Peyer's patch (tissue), 4 donors: ENCODE results near the gene CPO. TPM values are rescaled to one million over a fixed set of nuclear protein-coding genes. Genes with fewer than 3 reads are reported as not detected.

ENCODE experiments used
- DNase-seq, 3 donors: peaks; one replicate each; pipeline ENCODE4 v3.0.0-alpha.2; 2017 to 2019
- H3K27ac ChIP-seq, 4 donors: fragments of 200-600 bp; sonication (generic); one replicate each; pipeline ENCODE4 v1.5.1; 2016 to 2019
- H3K27me3 ChIP-seq, 2 donors: fragments of 200-600 bp; sonication (generic); one replicate each; pipeline ENCODE4 v1.5.1; 2019
- H3K36me3 ChIP-seq, 3 donors: fragments of 200-600 bp; sonication (generic); one replicate each; pipeline ENCODE4 v1.5.1; 2016 to 2019
- H3K4me1 ChIP-seq, 4 donors: fragments of 200-600 bp; sonication (generic); one replicate each; pipeline ENCODE4 v1.5.1; 2016 to 2019
- H3K4me3 ChIP-seq, 4 donors: fragments of 200-600 bp; sonication (generic); 1 replicate in 3 of 4; 2 replicates in 1 of 4; pipeline ENCODE4 v1.5.1; 2016 to 2019; ENCODE audit warnings: mild to moderate bottlenecking in 1 of 4
- H3K9me3 ChIP-seq, 4 donors: fragments of 200-600 bp; sonication (generic); one replicate each; pipeline ENCODE4 v1.5.1; 2016 to 2019; ENCODE audit warnings: mild to moderate bottlenecking in 1 of 4
- POLR2A ChIP-seq, 2 donors: fragments of 450-650 bp; IDR thresholded peaks; one replicate each; pipeline ENCODE4 v1.5.1; 2017; ENCODE audit warnings: antibody characterized with exemption in 2 of 2, mild to moderate bottlenecking in 2 of 2, moderate library complexity in 2 of 2
- total RNA-seq, 4 donors: library from RNA; depleted of rRNA; stranded (reverse); fragments of >200 nt; gene quantifications; one replicate each; pipeline ENCODE4 v1.1.0, GENCODE V29; 2016
- TF ChIP-seq, protein P1 (sequence below), 6 experiments: fragments of 450-650 bp in 4 of 6; fragments of 200-600 bp in 2 of 6; sonication (generic) in 1 of 6; IDR thresholded peaks; one replicate each; pipeline ENCODE4 v1.5.1; 2017 to 2019; ENCODE audit warnings: antibody characterized with exemption in 6 of 6, mild to moderate bottlenecking in 3 of 6, moderate library complexity in 1 of 6

CPO gene
- total RNA-seq, 4 donors from 2014 or later = 208 to 585 (median 234) TPM; not detected in 1

GRCh38 chr2:206920951-206921350 lies 18.4 kb upstream of the CPO start:
- no peak for TF ChIP-seq POLR2A (IDR thresholded peaks at IDR 0.05)
- TF ChIP-seq, protein P1, sequence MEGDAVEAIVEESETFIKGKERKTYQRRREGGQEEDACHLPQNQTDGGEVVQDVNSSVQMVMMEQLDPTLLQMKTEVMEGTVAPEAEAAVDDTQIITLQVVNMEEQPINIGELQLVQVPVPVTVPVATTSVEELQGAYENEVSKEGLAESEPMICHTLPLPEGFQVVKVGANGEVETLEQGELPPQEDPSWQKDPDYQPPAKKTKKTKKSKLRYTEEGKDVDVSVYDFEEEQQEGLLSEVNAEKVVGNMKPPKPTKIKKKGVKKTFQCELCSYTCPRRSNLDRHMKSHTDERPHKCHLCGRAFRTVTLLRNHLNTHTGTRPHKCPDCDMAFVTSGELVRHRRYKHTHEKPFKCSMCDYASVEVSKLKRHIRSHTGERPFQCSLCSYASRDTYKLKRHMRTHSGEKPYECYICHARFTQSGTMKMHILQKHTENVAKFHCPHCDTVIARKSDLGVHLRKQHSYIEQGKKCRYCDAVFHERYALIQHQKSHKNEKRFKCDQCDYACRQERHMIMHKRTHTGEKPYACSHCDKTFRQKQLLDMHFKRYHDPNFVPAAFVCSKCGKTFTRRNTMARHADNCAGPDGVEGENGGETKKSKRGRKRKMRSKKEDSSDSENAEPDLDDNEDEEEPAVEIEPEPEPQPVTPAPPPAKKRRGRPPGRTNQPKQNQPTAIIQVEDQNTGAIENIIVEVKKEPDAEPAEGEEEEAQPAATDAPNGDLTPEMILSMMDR (IDR thresholded peaks at IDR 0.05) = no peak
- H3K4me3 ChIP-seq = no peak overlapping the region

GRCh38 chr2:206921529-206921928 lies 17.8 kb upstream of the CPO start:
- DNase-seq = no peak
- H3K36me3 ChIP-seq = no peaks in the 10 kb centered on the region
- no peaks in the 10 kb centered on the region for H3K9me3 ChIP-seq
- H3K4me1 ChIP-seq = no peaks in the 10 kb centered on the region
- H3K4me3 ChIP-seq = no peak overlapping the region
- TF ChIP-seq, protein P1 (IDR thresholded peaks at IDR 0.05) = no peak
- no peak for TF ChIP-seq POLR2A (IDR thresholded peaks at IDR 0.05)
- no peaks in the 10 kb centered on the region for H3K27me3 ChIP-seq
- H3K27ac ChIP-seq = no peak overlapping the region

More at GRCh38 chr2:206920951-206921350, 18.4 kb upstream of the CPO start:
- Histone ChIP-seq H3K4me1 (no peaks in the 10 kb centered on the region), H3K9me3 (no peaks in the 10 kb centered on the region), H3K27ac (no peak overlapping the region), H3K27me3 (no peaks in the 10 kb centered on the region), H3K36me3 (no peaks in the 10 kb centered on the region)
- no peak for DNase-seq

DNA sequence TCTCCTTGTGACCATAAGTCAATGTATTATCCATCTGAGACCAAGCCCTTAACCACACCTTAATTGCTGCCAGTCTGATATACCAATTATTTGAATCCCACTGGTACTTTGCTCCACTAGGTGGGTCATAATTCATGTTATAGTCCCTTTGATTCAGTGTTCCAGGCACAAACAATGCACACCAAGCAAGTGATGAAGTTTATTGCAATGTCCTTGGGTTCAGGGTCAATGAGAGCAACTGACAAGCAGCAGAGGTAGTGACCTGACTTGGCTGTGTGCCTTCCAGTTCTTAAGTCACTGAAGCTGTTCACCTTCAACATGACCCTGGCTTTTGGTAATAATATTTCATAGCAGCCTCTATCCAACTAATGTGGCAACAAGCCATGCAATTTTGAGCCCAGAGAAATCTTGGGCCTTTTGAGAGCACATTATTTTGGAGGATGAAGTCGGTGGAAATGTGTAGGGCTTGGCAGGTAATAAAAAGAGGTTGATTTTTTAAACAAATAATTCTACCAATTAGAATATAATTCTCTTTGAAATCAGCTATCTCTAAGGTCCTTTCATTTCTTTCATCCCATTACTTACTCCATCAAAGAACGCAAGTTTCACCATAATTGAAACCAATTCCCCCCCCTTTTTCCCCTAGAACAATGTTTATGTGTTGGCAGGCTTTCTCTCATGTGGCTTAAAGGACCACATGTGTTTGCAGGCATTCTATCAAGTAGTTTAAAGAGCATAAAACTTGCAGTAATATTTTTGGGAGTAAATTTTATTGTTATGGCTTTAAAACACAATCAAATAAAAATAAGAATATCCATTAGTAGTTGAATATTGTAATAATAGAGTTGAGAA lies 3.1 kb upstream of the CPO start:
- TF ChIP-seq POLR2A (IDR thresholded peaks at IDR 0.05) = peak in 1 of 2 donors; percentile 8
- TF ChIP-seq, protein P1 (IDR thresholded peaks at IDR 0.05) = peak in 3 of 6 experiments; percentile 33 to 48 (median 36)
- H3K9me3 ChIP-seq = no peaks in the 10 kb centered on the region
- peak overlapping the region in 2 of 4 donors; percentile 57 to 82 for H3K27ac ChIP-seq
- peaks cover 0 to 15% (median 0%) of the 10 kb centered on the region in 4 donors for H3K4me1 ChIP-seq
- H3K27me3 ChIP-seq = no peaks in the 10 kb centered on the region
- H3K36me3 ChIP-seq = no peaks in the 10 kb centered on the region
- peak in 2 of 3 donors; percentile 49 to 84 for DNase-seq
- H3K4me3 ChIP-seq = no peak overlapping the region

DNA sequence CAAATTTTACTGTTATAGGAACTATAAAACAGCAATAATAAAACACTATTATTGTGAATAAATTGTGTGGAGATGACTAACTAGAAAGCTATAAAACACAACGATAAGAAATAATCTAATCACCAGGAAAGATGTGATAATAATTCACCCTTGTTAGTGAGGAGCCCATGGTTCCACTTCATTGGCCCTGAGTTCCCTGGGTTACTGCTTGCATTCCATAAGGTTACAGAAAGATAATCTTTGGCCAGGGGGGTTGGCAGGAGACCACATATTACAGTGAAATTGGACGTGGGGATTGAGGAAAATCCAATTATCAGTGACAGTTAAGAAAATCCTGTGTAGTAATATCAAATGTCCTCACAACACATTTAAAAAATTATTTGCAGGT lies 2.5 kb upstream of the CPO start:
- no peaks in the 10 kb centered on the region for H3K9me3 ChIP-seq
- no peaks in the 10 kb centered on the region for H3K36me3 ChIP-seq
- DNase-seq = no peak
- no peak for TF ChIP-seq POLR2A (IDR thresholded peaks at IDR 0.05)
- TF ChIP-seq, protein P1 (IDR thresholded peaks at IDR 0.05) = no peak
- H3K27ac ChIP-seq = peak overlapping the region in 2 of 4 donors; percentile 51 to 75
- peaks cover 0 to 15% (median 0%) of the 10 kb centered on the region in 4 donors for H3K4me1 ChIP-seq
- H3K4me3 ChIP-seq = no peak overlapping the region
- no peaks in the 10 kb centered on the region for H3K27me3 ChIP-seq

DNA sequence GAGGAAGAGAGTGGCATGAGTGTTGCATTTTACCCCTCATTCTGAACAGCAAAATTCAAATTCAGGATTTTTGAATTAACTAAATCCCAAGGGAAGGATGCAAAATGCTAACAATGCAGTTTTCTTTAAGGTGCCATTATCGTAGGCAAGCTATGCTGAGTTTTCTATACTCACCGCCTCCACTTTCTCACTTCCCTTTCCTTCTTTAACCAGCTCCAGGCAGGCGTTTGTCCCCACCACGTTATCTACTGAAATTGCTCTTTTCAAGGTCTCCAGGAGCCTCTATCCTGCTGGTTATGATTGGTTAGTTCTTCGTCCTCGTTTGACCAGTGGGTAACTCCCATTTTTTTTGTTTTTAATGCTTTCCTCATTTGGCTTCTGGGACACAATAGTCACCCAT lies 1.8 kb upstream of the CPO start:
- peaks cover 0 to 15% (median 0%) of the 10 kb centered on the region in 4 donors for H3K4me1 ChIP-seq
- H3K27me3 ChIP-seq = no peaks in the 10 kb centered on the region
- H3K27ac ChIP-seq = peak overlapping the region in 3 of 4 donors; percentile 13 to 75 (median 51)
- no peaks in the 10 kb centered on the region for H3K9me3 ChIP-seq
- H3K36me3 ChIP-seq = no peaks in the 10 kb centered on the region
- TF ChIP-seq POLR2A (IDR thresholded peaks at IDR 0.05) = no peak
- TF ChIP-seq, protein P1 (IDR thresholded peaks at IDR 0.05) = no peak
- no peak overlapping the region for H3K4me3 ChIP-seq
- DNase-seq = no peak
